ENCODE results near the gene PTPRM.

- TF ChIP-seq CTCF (IDR thresholded peaks at IDR 0.05) (no peak), POLR2A (IDR thresholded peaks at IDR 0.05) (no peak), POLR2AphosphoS5 (IDR thresholded peaks at IDR 0.05) (no peak)
Observed at GRCh38 chr18:7749008-7749405, 181.9 kb downstream of the PTPRM start.

All from sigmoid colon (tissue), 4 donors.